Liver (tissue), 9 donors: Measurements from ENCODE around the gene GPRC5A. TPM values are rescaled to one million over a fixed set of nuclear protein-coding genes. Genes with fewer than 3 reads are reported as not detected.

Source experiments
- DNase-seq: peaks from one replicate; pipeline ENCODE4 v3.0.0-alpha.2; 2017; ENCODE audit warnings: low spot score
- H3K27ac ChIP-seq, 2 donors: one replicate each; pipeline ENCODE4 v1.7.0; 2013; ENCODE audit warnings: inconsistent platforms in 2 of 2, low read length in 2 of 2, control low read depth in 1 of 2, low read depth in 1 of 2, mild to moderate bottlenecking in 1 of 2
- H3K27me3 ChIP-seq, 4 donors: one replicate each; pipeline versions ENCODE4 v1.6.1 to v1.7.0; 2013; ENCODE audit warnings: low read length in 3 of 4, inconsistent platforms in 1 of 4, mild to moderate bottlenecking in 1 of 4, moderate library complexity in 1 of 4; ENCODE audit not compliant: control insufficient read depth in 4 of 4, insufficient read depth in 4 of 4
- H3K36me3 ChIP-seq, 4 donors: one replicate each; pipeline versions ENCODE4 v1.6.1 to v1.7.0; 2013; ENCODE audit warnings: low read length in 3 of 4, mild to moderate bottlenecking in 3 of 4, low read depth in 1 of 4, moderate library complexity in 1 of 4; ENCODE audit not compliant: control insufficient read depth in 4 of 4, insufficient read depth in 3 of 4
- H3K4me1 ChIP-seq, 4 donors: one replicate each; pipeline versions ENCODE4 v1.6.1 to v1.7.0; 2013; ENCODE audit warnings: low read length in 3 of 4, mild to moderate bottlenecking in 3 of 4, moderate library complexity in 1 of 4; ENCODE audit not compliant: control insufficient read depth in 4 of 4, insufficient read depth in 4 of 4
- H3K4me3 ChIP-seq, 3 donors: one replicate each; pipeline versions ENCODE4 v1.6.1 to v1.7.0; 2013; ENCODE audit warnings: low read length in 3 of 3, control low read depth in 1 of 3, low read depth in 1 of 3, mild to moderate bottlenecking in 1 of 3
- H3K9ac ChIP-seq, 2 donors: one replicate each; pipeline ENCODE4 v1.7.0; 2013; ENCODE audit warnings: low read length in 2 of 2, mild to moderate bottlenecking in 2 of 2, moderate library complexity in 2 of 2, control low read depth in 1 of 2, low read depth in 1 of 2
- H3K9me3 ChIP-seq, 4 donors: one replicate each; pipeline versions ENCODE4 v1.6.1 to v1.7.0; 2013; ENCODE audit warnings: low read length in 3 of 4; ENCODE audit not compliant: control insufficient read depth in 4 of 4
- ATF3 ChIP-seq: IDR thresholded peaks from 2 replicates; pipeline ENCODE4 v1.6.1; 2016; ENCODE audit warnings: antibody characterized with exemption
- CTCF ChIP-seq: fragments of 150-350 bp; IDR thresholded peaks from 2 replicates; pipeline ENCODE4 v1.5.1; 2017; ENCODE audit warnings: improper control_type of control experiment, low read depth, low read length; ENCODE audit not compliant: missing input control
- EGR1 ChIP-seq, 2 donors: IDR thresholded peaks; 2 replicates each; pipeline ENCODE4 v1.6.1; 2016 to 2018; ENCODE audit warnings: antibody characterized with exemption in 2 of 2, low read depth in 2 of 2
- FOXA1 ChIP-seq: IDR thresholded peaks from 2 replicates; pipeline ENCODE4 v1.6.1; 2016; ENCODE audit warnings: antibody characterized with exemption
- FOXA2 ChIP-seq: IDR thresholded peaks from 2 replicates; pipeline ENCODE4 v1.6.1; 2016; ENCODE audit warnings: antibody characterized with exemption
- GABPA ChIP-seq, 2 donors: IDR thresholded peaks in 1 of 2; conservative IDR thresholded peaks in 1 of 2; 2 replicates each; pipeline ENCODE4 v1.6.1; 2016; ENCODE audit warnings: antibody characterized with exemption in 2 of 2, mild to moderate bottlenecking in 1 of 2, moderate library complexity in 1 of 2
- HNF4A ChIP-seq, 2 donors: conservative IDR thresholded peaks; 2 replicates each; pipeline ENCODE4 v1.6.1; 2016; ENCODE audit warnings: antibody characterized with exemption in 2 of 2, mild to moderate bottlenecking in 2 of 2
- HNF4G ChIP-seq: IDR thresholded peaks from 2 replicates; pipeline ENCODE4 v1.6.1; 2016; ENCODE audit warnings: antibody characterized with exemption
- JUND ChIP-seq, 2 donors: IDR thresholded peaks; 2 replicates each; pipeline ENCODE4 v1.6.1; 2016; ENCODE audit warnings: antibody characterized with exemption in 2 of 2
- MAX ChIP-seq: IDR thresholded peaks from 2 replicates; pipeline ENCODE4 v1.6.1; 2016; ENCODE audit warnings: antibody characterized with exemption
- NR2F2 ChIP-seq: IDR thresholded peaks from 2 replicates; pipeline ENCODE4 v1.6.1; 2016; ENCODE audit warnings: antibody characterized with exemption
- RAD21 ChIP-seq, 2 donors: IDR thresholded peaks; 2 replicates each; pipeline ENCODE4 v1.6.1; 2016; ENCODE audit warnings: antibody characterized with exemption in 2 of 2, mild to moderate bottlenecking in 2 of 2
- REST ChIP-seq: IDR thresholded peaks from 2 replicates; pipeline ENCODE4 v1.6.1; 2016; ENCODE audit warnings: antibody characterized with exemption, mild to moderate bottlenecking
- RXRA ChIP-seq, 2 donors: IDR thresholded peaks; 2 replicates each; pipeline ENCODE4 v1.6.1; 2017 to 2018; ENCODE audit warnings: antibody characterized with exemption in 2 of 2, mild to moderate bottlenecking in 1 of 2
- SP1 ChIP-seq: IDR thresholded peaks from 2 replicates; pipeline ENCODE4 v1.6.1; 2018; ENCODE audit warnings: antibody characterized with exemption, mild to moderate bottlenecking
- TAF1 ChIP-seq: conservative IDR thresholded peaks from 2 replicates; pipeline ENCODE4 v1.6.1; 2016; ENCODE audit warnings: antibody characterized with exemption, mild to moderate bottlenecking
- YY1 ChIP-seq: IDR thresholded peaks from 2 replicates; pipeline ENCODE4 v1.6.1; 2016; ENCODE audit warnings: antibody characterized with exemption, mild to moderate bottlenecking
- ZBTB33 ChIP-seq: IDR thresholded peaks from 2 replicates; pipeline ENCODE4 v1.6.1; 2016; ENCODE audit warnings: antibody characterized with exemption
- WGBS: extraction: QIAGEN DNeasy Blood & Tissue Kit; methylation state at CpG from one replicate; pipeline ENCODE4 v1.1.7; 2013; 5-methylcytosine and 5-hydroxymethylcytosine counted together
- polyA plus RNA-seq, 2 donors: library from polyadenylated mRNA; stranded (reverse) in 1 of 2; unstranded in 1 of 2; fragments of 200-250 nt in 1 of 2; fragments of >200 nt in 1 of 2; fragmentation: Nextera tagmentation in 1 of 2; extraction: Ambion mirVana in 1 of 2; gene quantifications; one replicate each; pipeline versions ENCODE4 v1.2.1 to v1.2.3, GENCODE V29; 2013 to 2015
- total RNA-seq, 2 donors: library from RNA; depleted of rRNA; stranded (reverse); fragments of >200 nt; gene quantifications; one replicate each; pipeline ENCODE4 v1.2.3, GENCODE V29; 2014
- donor health status: healthy.
- donor health status: healthy.
- donor health status: healthy.
- donor health status: healthy.
- donor health status: healthy.

Gene GPRC5A
- total and polyA plus RNA-seq, 4 donors: 0.09 to 0.17 (median 0.16) TPM; not detected in 1

- TF ChIP-seq REST (no peak), NR2F2 (no peak), ATF3 (no peak), FOXA2 (no peak), GABPA (IDR thresholded peaks at IDR 0.05 in 1 of 2, conservative IDR thresholded peaks at IDR 0.05 in 1 of 2) (no peak), RXRA (IDR thresholded peaks at IDR 0.05) (no peak), TAF1 (no peak)
Observed at GRCh38 chr12:12916135-12916944, 25.0 kb downstream of the GPRC5A start (continued).

- Histone ChIP-seq H3K4me1 (peaks cover 0 to 6% (median 3%) of the 10 kb centered on the region in 4 donors), H3K27me3 (peaks cover 0 to 2% (median 0%) of the 10 kb centered on the region in 4 donors), H3K9me3 (no peaks in the 10 kb centered on the region), H3K27ac (no peak overlapping the region), H3K4me3 (no peak overlapping the region), H3K9ac (no peak overlapping the region), H3K36me3 (no peaks in the 10 kb centered on the region)
- 95% methylated on average over 2 of the region's 2 CpGs for WGBS
- no peak for DNase-seq
- TF ChIP-seq HNF4G (no peak), NR2F2 (no peak), EGR1 (IDR thresholded peaks at IDR 0.05; ENCODE audit: low read depth in 2 of 2) (no peak), ZBTB33 (no peak), RXRA (IDR thresholded peaks at IDR 0.05) (no peak), REST (no peak), GABPA (IDR thresholded peaks at IDR 0.05 in 1 of 2, conservative IDR thresholded peaks at IDR 0.05 in 1 of 2) (no peak), ATF3 (no peak), MAX (no peak), FOXA1 (no peak), CTCF (no peak), JUND (IDR thresholded peaks at IDR 0.05) (no peak), FOXA2 (no peak), SP1 (no peak), HNF4A (conservative IDR thresholded peaks at IDR 0.05) (no peak), TAF1 (no peak), RAD21 (IDR thresholded peaks at IDR 0.05) (no peak), YY1 (no peak)
Observed at GRCh38 chr12:12917517-12917916, 26.2 kb downstream of the GPRC5A start.
